Skin epidermis (tissue), 12 donors: Measurements from ENCODE around the gene ZC3H13.

Experiments
- H3K27ac ChIP-seq, 21 experiments: fragments of 200-600 bp; sonication (generic) in 11 of 21; one replicate each; pipeline ENCODE4 v1.5.0; 2020; ENCODE audit warnings: mild to moderate bottlenecking in 3 of 21, inconsistent platforms in 2 of 21, moderate library complexity in 2 of 21
- H3K4me3 ChIP-seq, 7 experiments: fragments of 200-600 bp; sonication (generic) in 2 of 7; one replicate each; pipeline ENCODE4 v1.5.0; 2020; ENCODE audit warnings: inconsistent platforms in 2 of 7, mild to moderate bottlenecking in 2 of 7, moderate library complexity in 1 of 7

ZC3H13 gene

GRCh38 chr13:46052319-46053161 lies at the start of gene ZC3H13:
Gene ZC3H13, minus strand, starts transcription at chr13:46052746. Its CDS starts 7,239 bp downstream, at chr13:46045507.
- Histone ChIP-seq H3K27ac (peak within 1 kb of the TSS; percentile 80 to 97 (median 93)), H3K4me3 (peak within 1 kb of the TSS; percentile 71 to 97 (median 82))

GRCh38 chr13:46102255-46102605 lies 49.7 kb upstream of the ZC3H13 start:
- no peak overlapping the region for H3K4me3 ChIP-seq
- H3K27ac ChIP-seq: no peak overlapping the region

GRCh38 chr13:46101484-46102254 lies 49.1 kb upstream of the ZC3H13 start:
- H3K4me3 ChIP-seq: no peak overlapping the region
- no peak overlapping the region for H3K27ac ChIP-seq

- Histone ChIP-seq H3K4me3 (no peak overlapping the region), H3K27ac (no peak overlapping the region)
Measured at GRCh38 chr13:46101002-46101401, 48.5 kb upstream of the ZC3H13 start.

- no peak overlapping the region for H3K27ac ChIP-seq
- H3K4me3 ChIP-seq: no peak overlapping the region
Measured at GRCh38 chr13:46100191-46100815, 47.8 kb upstream of the ZC3H13 start.

GRCh38 chr13:46097663-46098062 lies 45.1 kb upstream of the ZC3H13 start:
- Histone ChIP-seq H3K4me3 (no peak overlapping the region), H3K27ac (no peak overlapping the region)

GRCh38 chr13:46097015-46097414 lies 44.5 kb upstream of the ZC3H13 start:
- Histone ChIP-seq H3K27ac (no peak overlapping the region), H3K4me3 (no peak overlapping the region)

GRCh38 chr13:46094478-46094877 lies 41.9 kb upstream of the ZC3H13 start:
- Histone ChIP-seq H3K27ac (no peak overlapping the region), H3K4me3 (no peak overlapping the region)

- Histone ChIP-seq H3K4me3 (no peak overlapping the region), H3K27ac (no peak overlapping the region)
Measured at GRCh38 chr13:46088821-46089562, 36.4 kb upstream of the ZC3H13 start.

GRCh38 chr13:46087481-46087880 lies 34.9 kb upstream of the ZC3H13 start:
- H3K4me3 ChIP-seq: no peak overlapping the region
- H3K27ac ChIP-seq: no peak overlapping the region

- Histone ChIP-seq H3K27ac (no peak overlapping the region), H3K4me3 (no peak overlapping the region)
Measured at GRCh38 chr13:46086985-46087384, 34.4 kb upstream of the ZC3H13 start.

- H3K27ac ChIP-seq: no peak overlapping the region
- H3K4me3 ChIP-seq: no peak overlapping the region
Measured at GRCh38 chr13:46086421-46086922, 33.9 kb upstream of the ZC3H13 start.

- Histone ChIP-seq H3K27ac (no peak overlapping the region), H3K4me3 (no peak overlapping the region)
Measured at GRCh38 chr13:46085737-46086136, 33.2 kb upstream of the ZC3H13 start.

- Histone ChIP-seq H3K4me3 (no peak overlapping the region), H3K27ac (no peak overlapping the region)
Measured at GRCh38 chr13:46082324-46082723, 29.8 kb upstream of the ZC3H13 start.

GRCh38 chr13:46079770-46080169 lies 27.2 kb upstream of the ZC3H13 start:
- Histone ChIP-seq H3K27ac (no peak overlapping the region), H3K4me3 (no peak overlapping the region)

- no peak overlapping the region for H3K27ac ChIP-seq
- H3K4me3 ChIP-seq: no peak overlapping the region
Measured at GRCh38 chr13:46077265-46077664, 24.7 kb upstream of the ZC3H13 start.

GRCh38 chr13:46076827-46077226 lies 24.3 kb upstream of the ZC3H13 start:
- no peak overlapping the region for H3K27ac ChIP-seq

GRCh38 chr13:46075811-46076210 lies 23.3 kb upstream of the ZC3H13 start:
- H3K27ac ChIP-seq: no peak overlapping the region
- H3K4me3 ChIP-seq: no peak overlapping the region

More at GRCh38 chr13:46076827-46077226, 24.3 kb upstream of the ZC3H13 start:
- no peak overlapping the region for H3K4me3 ChIP-seq

GRCh38 chr13:46071590-46072249 lies 19.2 kb upstream of the ZC3H13 start:
- no peak overlapping the region for H3K4me3 ChIP-seq
- H3K27ac ChIP-seq: no peak overlapping the region
